Right lobe of liver (tissue), 4 donors: ENCODE measurements around the gene SMYD4.
A peak's percentile ranks its signal among the peaks of the same experiment; 100 is the strongest.

Source experiments
- CTCF ChIP-seq, 4 donors: fragments of 200-600 bp in 3 of 4; fragments of 450-650 bp in 1 of 4; IDR thresholded peaks; one replicate each; pipeline versions ENCODE4 v1.5.1 to v1.8.0; 2016 to 2022; ENCODE audit warnings: antibody characterized with exemption in 4 of 4, mild to moderate bottlenecking in 2 of 4
- POLR2A ChIP-seq: fragments of 450-650 bp; IDR thresholded peaks from one replicate; pipeline ENCODE4 v1.6.1; 2017; ENCODE audit warnings: antibody characterized with exemption, mild to moderate bottlenecking
- donor health status: DM: no; HTN: no; CAD: no.
- donor health status: DM: no; HTN: no; CAD: no.
- donor health status: DM: no; HTN: yes; CAD: no.

- peak; percentile 33 for TF ChIP-seq POLR2A
- TF ChIP-seq CTCF (IDR thresholded peaks at IDR 0.05) = no peak
Observed at GRCh38 chr17:1773696-1774181, 56.0 kb downstream of the SMYD4 start.
